LNCaP clone FGC (cell line): ENCODE results near the gene LRRC8E.

Experiments
- DNase-seq: peaks from one replicate; pipeline ENCODE4 v3.0.0-alpha.2; 2011; ENCODE audit warnings: low read depth
- H3K4me3 ChIP-seq: 2 replicates; pipeline ENCODE4 v1.5.1; 2011; ENCODE audit warnings: mild to moderate bottlenecking, low read depth, low read length, control low read depth
- CTCF ChIP-seq: IDR thresholded peaks from 2 replicates; pipeline ENCODE4 v1.5.1; 2012; ENCODE audit warnings: mild to moderate bottlenecking; ENCODE audit not compliant: control insufficient read depth, insufficient read depth; ENCODE audit errors: extremely low read depth

Gene LRRC8E

DNA sequence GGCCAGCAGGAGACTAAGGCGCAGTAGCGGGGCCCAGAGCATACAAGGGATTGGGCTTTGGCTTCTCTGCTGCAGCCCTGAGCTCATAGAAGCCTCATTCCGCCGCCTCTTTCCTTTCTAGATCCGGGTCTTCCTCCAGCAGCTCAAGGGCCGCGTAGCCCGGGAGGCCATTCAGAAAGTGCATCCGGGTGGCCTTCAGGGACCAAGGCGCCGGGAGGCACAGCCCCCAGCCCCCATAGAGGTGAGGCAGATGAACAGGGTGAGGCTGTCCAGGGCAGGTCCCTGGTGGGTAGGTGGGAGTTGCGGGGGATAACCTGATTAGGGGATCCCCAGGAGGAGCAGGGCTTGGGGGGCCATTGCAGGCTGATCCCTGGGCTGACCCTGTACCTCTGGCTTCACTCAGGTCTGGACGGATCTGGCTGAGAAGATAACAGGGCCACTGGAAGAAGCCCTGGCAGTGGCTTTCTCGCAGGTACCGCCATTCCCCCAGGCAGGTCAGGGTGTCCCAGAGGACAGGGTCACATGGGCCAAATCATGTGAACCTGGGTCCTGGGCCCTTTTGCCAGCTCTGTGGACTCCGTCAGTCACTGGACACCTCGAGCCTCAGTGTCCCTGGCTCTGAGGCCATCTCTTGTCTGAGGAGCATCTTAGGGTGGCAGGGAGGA lies 33.1 kb downstream of the LRRC8E start:
- H3K4me3 ChIP-seq = peak overlapping the region; percentile 77
- no peak for TF ChIP-seq CTCF
- DNase-seq = no peak

DNA sequence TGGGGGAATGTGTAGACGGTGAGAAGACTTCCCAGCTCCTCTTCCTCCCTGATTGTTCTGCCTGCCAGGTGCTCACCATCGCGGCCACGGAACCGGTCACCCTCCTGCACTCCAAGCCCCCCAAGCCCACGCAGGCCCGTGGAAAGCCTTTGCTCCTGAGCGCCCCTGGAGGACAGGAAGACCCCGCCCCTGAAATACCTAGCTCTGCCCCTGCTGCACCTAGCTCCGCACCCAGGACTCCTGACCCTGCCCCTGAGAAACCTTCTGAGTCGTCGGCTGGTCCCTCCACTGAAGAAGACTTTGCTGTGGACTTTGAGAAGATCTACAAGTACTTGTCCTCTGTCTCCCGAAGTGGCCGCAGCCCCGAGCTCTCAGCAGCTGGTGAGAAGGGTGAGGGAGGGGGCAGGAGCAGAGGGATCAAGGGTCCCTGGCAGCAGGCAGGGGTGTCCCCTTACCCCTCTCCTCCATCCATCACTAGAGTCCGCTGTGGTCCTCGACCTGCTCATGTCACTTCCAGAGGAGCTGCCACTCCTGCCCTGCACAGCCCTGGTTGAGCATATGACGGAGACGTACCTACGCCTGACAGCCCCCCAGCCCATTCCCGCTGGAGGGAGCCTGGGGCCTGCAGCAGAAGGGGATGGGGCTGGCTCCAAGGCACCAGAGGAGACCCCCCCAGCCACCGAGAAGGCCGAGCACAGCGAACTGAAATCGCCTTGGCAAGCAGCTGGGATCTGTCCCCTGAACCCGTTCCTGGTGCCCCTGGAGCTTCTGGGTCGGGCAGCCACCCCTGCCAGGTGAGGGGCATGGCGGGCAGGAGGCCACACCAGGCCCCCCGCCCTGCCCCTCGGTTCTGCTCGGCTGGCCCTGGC lies 33.9 kb downstream of the LRRC8E start:
- no peak for DNase-seq
- TF ChIP-seq CTCF = no peak
- peak overlapping the region; percentile 77 for H3K4me3 ChIP-seq

DNA sequence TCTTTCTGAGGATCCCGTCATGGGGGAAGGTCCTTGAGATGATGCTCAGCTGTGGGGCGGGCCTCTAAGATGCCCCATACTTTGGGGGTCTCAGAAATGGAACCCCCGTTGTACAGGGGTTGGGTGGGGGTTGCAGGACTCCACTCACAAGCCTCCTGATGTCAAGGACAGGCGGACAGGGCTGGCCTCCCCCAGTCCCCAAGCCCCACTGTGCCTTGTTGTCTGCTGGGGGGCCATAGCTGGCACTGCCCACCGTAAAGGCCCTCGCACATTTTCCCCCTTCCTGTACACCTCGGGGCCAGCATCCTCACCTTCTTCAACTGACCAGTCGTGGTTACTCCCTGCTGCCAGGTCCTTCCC lies 34.5 kb downstream of the LRRC8E start:
- no peak for TF ChIP-seq CTCF
- DNase-seq = no peak
- no peak overlapping the region for H3K4me3 ChIP-seq

GRCh38 chr19:7923295-7924191 lies 35.2 kb downstream of the LRRC8E start:
- no peak overlapping the region for H3K4me3 ChIP-seq
- DNase-seq = no peak

GRCh38 chr19:7924241-7924640 lies 35.9 kb downstream of the LRRC8E start:
- H3K4me3 ChIP-seq = no peak overlapping the region
- no peak for TF ChIP-seq CTCF
- DNase-seq = no peak

More at GRCh38 chr19:7923295-7924191, 35.2 kb downstream of the LRRC8E start:
- TF ChIP-seq CTCF = no peak

DNA sequence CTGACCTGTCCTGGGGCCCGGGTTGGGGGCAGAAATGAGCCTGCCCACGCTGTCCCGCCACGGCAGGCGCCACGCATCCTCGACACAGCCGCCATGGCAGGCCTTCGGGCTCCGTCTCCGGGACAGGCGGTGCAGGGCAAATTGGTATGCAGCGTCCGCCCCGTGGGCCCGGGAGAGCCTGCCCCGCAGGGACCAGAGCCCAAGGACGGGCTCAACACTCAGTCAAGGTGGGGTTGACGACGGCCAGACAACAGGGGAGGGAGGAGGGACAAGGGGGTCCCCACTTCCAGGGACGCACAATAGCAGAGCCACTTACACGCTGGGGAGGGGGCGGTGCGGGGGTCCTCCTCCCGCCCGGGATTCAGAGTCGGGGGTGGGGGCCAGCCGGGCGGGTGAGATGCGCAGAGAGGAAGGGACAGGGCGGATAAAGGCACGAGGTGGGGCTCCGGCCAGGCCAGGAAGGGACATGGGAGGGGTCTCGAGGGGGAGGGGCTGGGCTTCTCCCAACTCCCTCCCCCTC lies 36.4 kb downstream of the LRRC8E start:
- H3K4me3 ChIP-seq = peak overlapping the region; percentile 27; the same call in 1 of the 2 replicates
- no peak for TF ChIP-seq CTCF
- DNase-seq = no peak
